Naive thymus-derived CD4-positive, alpha-beta T cell (primary cell): Measurements from ENCODE around the gene KPNB1. TPM values are rescaled to one million over a fixed set of nuclear protein-coding genes. Genes with fewer than 3 reads are reported as not detected.

Experiments used
- ATAC-seq: fragments of 150-1000 bp; cut with Tn5 transposase; 2 replicates; pipeline ENCODE4 v1.10.0; 2021; ENCODE audit warnings: mild to moderate bottlenecking, moderate library complexity
- CTCF ChIA-PET: fragments of 350-600 bp; sonication (Branson Sonifier 250); formaldehyde crosslinking; loops from one replicate; lab custom pipeline; 2021; ENCODE audit warnings: antibody characterized with exemption; lab: Charles Lee
- POLR2A ChIA-PET: fragments of 350-600 bp; sonication (Branson Sonifier 250); formaldehyde crosslinking; loops from one replicate; lab custom pipeline; 2021; ENCODE audit warnings: antibody characterized with exemption, inconsistent platforms; lab: Charles Lee
- DNase-seq, 9 donors: peaks; one replicate each; pipeline versions ENCODE4 v3.0.0 to v3.0.0-alpha.2; 2020 to 2022; ENCODE audit warnings: mixed read lengths in 1 of 9
- H3K27ac ChIP-seq: one replicate; pipeline ENCODE4 v1.7.0; 2013; ENCODE audit warnings: mild to moderate bottlenecking, low read depth, low read length, moderate library complexity
- H3K27me3 ChIP-seq, 2 donors: one replicate each; pipeline ENCODE4 v1.7.0; 2013; ENCODE audit warnings: low read length in 2 of 2, mild to moderate bottlenecking in 2 of 2, moderate library complexity in 2 of 2; ENCODE audit not compliant: control insufficient read depth in 2 of 2, insufficient read depth in 2 of 2
- H3K36me3 ChIP-seq, 3 experiments: 1 replicate in 2 of 3; 2 replicates in 1 of 3; pipeline ENCODE4 v1.7.0; 2013; ENCODE audit warnings: low read length in 3 of 3, mild to moderate bottlenecking in 3 of 3, moderate library complexity in 1 of 3; ENCODE audit not compliant: insufficient read depth in 3 of 3, control insufficient read depth in 2 of 3
- H3K4me1 ChIP-seq, 2 donors: one replicate each; pipeline ENCODE4 v1.7.0; 2013; ENCODE audit warnings: low read length in 2 of 2, mild to moderate bottlenecking in 2 of 2, moderate library complexity in 1 of 2; ENCODE audit not compliant: control insufficient read depth in 2 of 2, insufficient read depth in 2 of 2
- H3K4me3 ChIP-seq: 2 replicates; pipeline ENCODE4 v1.7.0; 2013; ENCODE audit warnings: mild to moderate bottlenecking, low read length
- H3K9me3 ChIP-seq, 3 experiments: 1 replicate in 2 of 3; 2 replicates in 1 of 3; pipeline ENCODE4 v1.7.0; 2013; ENCODE audit warnings: low read length in 3 of 3; ENCODE audit not compliant: control insufficient read depth in 2 of 3
- H3K27ac Mint-ChIP-seq, 9 donors: one replicate each; pipeline ENCODE4 v1.8.0; 2020 to 2022; ENCODE audit warnings: mixed read lengths in 9 of 9, mild to moderate bottlenecking in 8 of 9, moderate library complexity in 5 of 9, inconsistent platforms in 2 of 9
- H3K27me3 Mint-ChIP-seq, 5 donors: one replicate each; pipeline ENCODE4 v1.8.0; 2021 to 2022; ENCODE audit warnings: mixed read lengths in 5 of 5, mild to moderate bottlenecking in 1 of 5
- H3K36me3 Mint-ChIP-seq, 5 donors: one replicate each; pipeline ENCODE4 v1.8.0; 2020 to 2022; ENCODE audit warnings: mixed read lengths in 5 of 5, mild to moderate bottlenecking in 3 of 5, inconsistent platforms in 1 of 5
- H3K4me1 Mint-ChIP-seq, 7 donors: one replicate each; pipeline ENCODE4 v1.8.0; 2020 to 2022; ENCODE audit warnings: mixed read lengths in 7 of 7, mild to moderate bottlenecking in 3 of 7, inconsistent platforms in 1 of 7
- H3K4me3 Mint-ChIP-seq, 10 donors: one replicate each; pipeline ENCODE4 v1.8.0; 2020 to 2022; ENCODE audit warnings: mild to moderate bottlenecking in 10 of 10, mixed read lengths in 10 of 10, moderate library complexity in 6 of 10, inconsistent platforms in 2 of 10
- H3K9me3 Mint-ChIP-seq, 11 donors: one replicate each; pipeline ENCODE4 v1.8.0; 2020 to 2022; ENCODE audit warnings: mixed read lengths in 11 of 11, mild to moderate bottlenecking in 4 of 11, inconsistent platforms in 1 of 11, moderate library complexity in 1 of 11
- intact Hi-C, 2 donors: fragments of 100-400 bp; cut with micrococcal nuclease; formaldehyde crosslinking; loops; one replicate each; pipeline ENCODE4 v1.15.1; 2023
- polyA plus RNA-seq, 2 donors: library from polyadenylated mRNA; unstranded; fragments of 300-500 nt; fragmentation: Illumina TruSeq; gene quantifications; one replicate each; pipeline ENCODE4 v1.2.3, GENCODE V29; 2021
- total RNA-seq, 6 experiments: library from RNA in 5 of 6; stranded (reverse) in 5 of 6; gene quantifications; 1 replicate in 5 of 6; 2 replicates in 1 of 6; pipeline ENCODE4 v1.2.3 and lab custom pipeline; 2021 to 2026

KPNB1 gene
- total and polyA plus RNA-seq, 7 experiments from 2014 or later: 21.1 to 465 (median 205) TPM

- POLR2A ChIA-PET: no interaction called here
- H3K27me3 Mint-ChIP-seq: no peaks in the 10 kb centered on the region
Measured at GRCh38 chr17:47684535-47685193, 34.9 kb downstream of the KPNB1 start.

GRCh38 chr17:47685556-47686275 is 36.0 kb downstream of the KPNB1 start:
- H3K27ac Mint-ChIP-seq: peak overlapping the region in 3 of 9 donors; percentile 14 to 55 (median 51)
- Histone ChIP-seq H3K36me3 (peaks cover 9 to 40% (median 13%) of the 10 kb centered on the region in 3 experiments), H3K27me3 (no peaks in the 10 kb centered on the region), H3K9me3 (no peaks in the 10 kb centered on the region), H3K4me1 (no peaks in the 10 kb centered on the region), H3K27ac (no peak overlapping the region), H3K4me3 (no peak overlapping the region)
- CTCF ChIA-PET: no interaction called here
- H3K36me3 Mint-ChIP-seq: peaks cover 4 to 33% (median 13%) of the 10 kb centered on the region in 5 donors
- no peak for ATAC-seq
- peaks cover 0 to 16% (median 0%) of the 10 kb centered on the region in 7 donors for H3K4me1 Mint-ChIP-seq
- no peak overlapping the region for H3K4me3 Mint-ChIP-seq
- DNase-seq: no peak
- H3K27me3 Mint-ChIP-seq: no peaks in the 10 kb centered on the region
- H3K9me3 Mint-ChIP-seq: peaks cover 0 to 1% (median 0%) of the 10 kb centered on the region in 11 donors
- intact Hi-C loops: no loop called here
- POLR2A ChIA-PET: no interaction called here

More at GRCh38 chr17:47684535-47685193, 34.9 kb downstream of the KPNB1 start:
- H3K9me3 ChIP-seq: no peaks in the 10 kb centered on the region
- intact Hi-C loops: no loop called here
- Mint-ChIP-seq H3K4me3 (no peak overlapping the region), H3K9me3 (peaks cover 0 to 1% (median 0%) of the 10 kb centered on the region in 11 donors), H3K4me1 (peaks cover 0 to 24% (median 0%) of the 10 kb centered on the region in 7 donors), H3K27ac (peak overlapping the region in 5 of 9 donors; percentile 9 to 54 (median 26)), H3K36me3 (peaks cover 4 to 43% (median 23%) of the 10 kb centered on the region in 5 donors)
- no peak for ATAC-seq
- no peak for DNase-seq
- H3K36me3 ChIP-seq: peaks cover 18 to 51% (median 22%) of the 10 kb centered on the region in 3 experiments
- no peak overlapping the region for H3K4me3 ChIP-seq
- no peak overlapping the region for H3K27ac ChIP-seq
- H3K4me1 ChIP-seq: no peaks in the 10 kb centered on the region
- no peaks in the 10 kb centered on the region for H3K27me3 ChIP-seq
- CTCF ChIA-PET: interaction anchor here (1.3 kb wide), 1 partner anchor 20 kb away, joined by 4 read pairs; no protein-coding TSS in a partner anchor

- Histone ChIP-seq H3K27me3 (no peaks in the 10 kb centered on the region), H3K4me1 (no peaks in the 10 kb centered on the region), H3K4me3 (no peak overlapping the region), H3K36me3 (peaks cover 7 to 36% (median 11%) of the 10 kb centered on the region in 3 experiments), H3K9me3 (no peaks in the 10 kb centered on the region), H3K27ac (no peak overlapping the region)
- ChIA-PET POLR2A (no interaction called here), CTCF (no interaction called here)
- ATAC-seq: no peak
- no peak for DNase-seq
- H3K9me3 Mint-ChIP-seq: peaks cover 0 to 1% (median 0%) of the 10 kb centered on the region in 11 donors
- peaks cover 0 to 14% (median 0%) of the 10 kb centered on the region in 7 donors for H3K4me1 Mint-ChIP-seq
- H3K4me3 Mint-ChIP-seq: no peak overlapping the region
- H3K27me3 Mint-ChIP-seq: no peaks in the 10 kb centered on the region
- intact Hi-C loops: no loop called here
- peaks cover 4 to 30% (median 10%) of the 10 kb centered on the region in 5 donors for H3K36me3 Mint-ChIP-seq
- peak overlapping the region in 3 of 9 donors; percentile 8 to 55 (median 51) for H3K27ac Mint-ChIP-seq
Measured at GRCh38 chr17:47686276-47686635, 36.5 kb downstream of the KPNB1 start.

- H3K4me3 ChIP-seq: no peak overlapping the region
- intact Hi-C loops: no loop called here
- H3K36me3 ChIP-seq: peaks cover 6 to 31% (median 9%) of the 10 kb centered on the region in 3 experiments
- CTCF ChIA-PET: interaction anchor here (1.3 to 2.3 kb wide), 3 partner anchors 9 to 14 kb away, joined by 4 to 12 read pairs (median 6); no protein-coding TSS in a partner anchor
- POLR2A ChIA-PET: interaction anchor here (0.7 to 1.4 kb wide), 3 partner anchors 10 to 36 kb away, joined by 3 to 4 read pairs (median 4); no protein-coding TSS in a partner anchor
- H3K27ac ChIP-seq: no peak overlapping the region
- peaks cover 0 to 1% of the 10 kb centered on the region in 2 donors for H3K4me1 ChIP-seq
- Mint-ChIP-seq H3K27ac (peak overlapping the region in 4 of 9 donors; percentile 38 to 66 (median 53)), H3K27me3 (no peaks in the 10 kb centered on the region), H3K4me1 (peaks cover 0 to 16% (median 0%) of the 10 kb centered on the region in 7 donors), H3K4me3 (no peak overlapping the region), H3K9me3 (peaks cover 0 to 1% (median 0%) of the 10 kb centered on the region in 11 donors), H3K36me3 (peaks cover 4 to 30% (median 10%) of the 10 kb centered on the region in 5 donors)
- H3K9me3 ChIP-seq: no peaks in the 10 kb centered on the region
- no peaks in the 10 kb centered on the region for H3K27me3 ChIP-seq
- ATAC-seq (no peak), DNase-seq (peak in 1 of 9 donors; percentile 14)
Measured at GRCh38 chr17:47686664-47687327, 37.1 kb downstream of the KPNB1 start.

- no peak overlapping the region for H3K4me3 ChIP-seq
- intact Hi-C loops: no loop called here
- no peaks in the 10 kb centered on the region for H3K9me3 ChIP-seq
- ChIA-PET CTCF (interaction anchor here (0.8 to 2.3 kb wide), 4 partner anchors 9 to 13 kb away, joined by 4 to 12 read pairs (median 6); no protein-coding TSS in a partner anchor), POLR2A (interaction anchor here (0.7 to 1.4 kb wide), 3 partner anchors 10 to 36 kb away, joined by 3 to 4 read pairs (median 4); no protein-coding TSS in a partner anchor)
- no peak for ATAC-seq
- Mint-ChIP-seq H3K27ac (peak overlapping the region in 3 of 9 donors; percentile 36 to 56 (median 38)), H3K27me3 (peaks cover 0 to under 1% (median 0%) of the 10 kb centered on the region in 5 donors), H3K4me3 (no peak overlapping the region), H3K4me1 (peaks cover 0 to 18% (median under 1%) of the 10 kb centered on the region in 7 donors), H3K36me3 (peaks cover under 1 to 25% (median 6%) of the 10 kb centered on the region in 5 donors), H3K9me3 (peaks cover 0 to 1% (median 0%) of the 10 kb centered on the region in 11 donors)
- H3K36me3 ChIP-seq: peaks cover under 1 to 25% (median 4%) of the 10 kb centered on the region in 3 experiments
- H3K4me1 ChIP-seq: peaks cover 1 to 6% of the 10 kb centered on the region in 2 donors
- H3K27me3 ChIP-seq: no peaks in the 10 kb centered on the region
- DNase-seq: no peak
- H3K27ac ChIP-seq: no peak overlapping the region
Measured at GRCh38 chr17:47687328-47687690, 37.6 kb downstream of the KPNB1 start.

- H3K9me3 Mint-ChIP-seq: peaks cover 0 to 1% (median 0%) of the 10 kb centered on the region in 11 donors
- peaks cover 0 to 21% (median 0%) of the 10 kb centered on the region in 3 experiments for H3K36me3 ChIP-seq
- peak overlapping the region in 1 of 9 donors; percentile 36 for H3K27ac Mint-ChIP-seq
- no peak overlapping the region for H3K4me3 Mint-ChIP-seq
- H3K27me3 Mint-ChIP-seq: peaks cover 0 to 3% (median 0%) of the 10 kb centered on the region in 5 donors
- no peaks in the 10 kb centered on the region for H3K9me3 ChIP-seq
- DNase-seq: peak in 1 of 9 donors; percentile 17
- no peak overlapping the region for H3K4me3 ChIP-seq
- CTCF ChIA-PET: interaction anchor here (0.8 to 2.3 kb wide), 4 partner anchors 10 to 13 kb away, joined by 4 to 12 read pairs (median 6); no protein-coding TSS in a partner anchor
- peaks cover 1 to 20% (median 5%) of the 10 kb centered on the region in 7 donors for H3K4me1 Mint-ChIP-seq
- no peak overlapping the region for H3K27ac ChIP-seq
- H3K4me1 ChIP-seq: peaks cover 5 to 11% of the 10 kb centered on the region in 2 donors
- intact Hi-C loops: no loop called here
- POLR2A ChIA-PET: interaction anchor here (0.7 to 1.4 kb wide), 3 partner anchors 11 to 37 kb away, joined by 3 to 4 read pairs (median 4); no protein-coding TSS in a partner anchor
- peaks cover 0 to 20% (median 4%) of the 10 kb centered on the region in 5 donors for H3K36me3 Mint-ChIP-seq
- H3K27me3 ChIP-seq: no peaks in the 10 kb centered on the region
- no peak for ATAC-seq
Measured at GRCh38 chr17:47687748-47688147, 38.0 kb downstream of the KPNB1 start.
